HepG2 (cell line): ENCODE measurements around the gene TIRAP. TPM values are rescaled to one million over a fixed set of nuclear protein-coding genes. Genes with fewer than 3 reads are reported as not detected.
A peak's percentile ranks its signal among the peaks of the same experiment; 100 is the strongest.

Source experiments
- CREB1 ChIP-seq, 2 experiments: fragments of 450-650 bp in 1 of 2; IDR thresholded peaks; 2 replicates each; pipeline ENCODE4 v1.6.1; 2016 to 2017; ENCODE audit warnings: control low read depth in 1 of 2, mild to moderate bottlenecking in 1 of 2, missing compliant biosample characterization in 1 of 2, missing genetic modification characterization in 1 of 2
- GTF3A ChIP-seq: sonication (generic); formaldehyde crosslinking; conservative IDR thresholded peaks from 2 replicates; pipeline ENCODE4 v1.4.0; 2020; ENCODE audit warnings: mild to moderate bottlenecking, missing genetic modification reagents
- JARID2 ChIP-seq: sonication (generic); formaldehyde crosslinking; IDR thresholded peaks from 2 replicates; pipeline ENCODE4 v1.8.1; 2023; ENCODE audit warnings: missing genetic modification reagents, inconsistent platforms; ENCODE audit not compliant: insufficient replicate concordance
- MIER3 ChIP-seq: IDR thresholded peaks from 2 replicates; pipeline ENCODE4 v1.6.1; 2016; ENCODE audit warnings: missing compliant biosample characterization, borderline replicate concordance
- SIX4 ChIP-seq: sonication (generic); formaldehyde crosslinking; IDR thresholded peaks from 2 replicates; pipeline ENCODE4 v1.4.0; 2020; ENCODE audit warnings: missing genetic modification reagents
- SMAD3 ChIP-seq: sonication (generic); formaldehyde crosslinking; IDR thresholded peaks from 2 replicates; pipeline ENCODE4 v1.4.0; 2020; ENCODE audit warnings: missing genetic modification reagents
- SMARCC2 ChIP-seq: fragments of 450-650 bp; IDR thresholded peaks from 2 replicates; pipeline ENCODE4 v1.6.1; 2017; ENCODE audit warnings: antibody characterized with exemption, mild to moderate bottlenecking
- SNRNP70 ChIP-seq: fragments of 200-400 bp; formaldehyde crosslinking; IDR thresholded peaks from 2 replicates; pipeline ENCODE4 v1.6.1; 2017; ENCODE audit warnings: mild to moderate bottlenecking, low read depth, low read length, moderate library complexity
- TARDBP ChIP-seq: sonication (generic); formaldehyde crosslinking; IDR thresholded peaks from 2 replicates; pipeline ENCODE4 v1.8.0; 2022; ENCODE audit warnings: mild to moderate bottlenecking, missing genetic modification reagents
- TBX2 ChIP-seq: sonication (generic); formaldehyde crosslinking; IDR thresholded peaks from 2 replicates; pipeline ENCODE4 v1.5.0; 2020; ENCODE audit warnings: missing genetic modification reagents, mild to moderate bottlenecking, borderline replicate concordance
- TRIM24 ChIP-seq: sonication (generic); formaldehyde crosslinking; IDR thresholded peaks from 2 replicates; pipeline ENCODE4 v1.8.0; 2022; ENCODE audit warnings: mild to moderate bottlenecking, missing genetic modification reagents
- TSC22D2 ChIP-seq: sonication (generic); formaldehyde crosslinking; IDR thresholded peaks from 2 replicates; pipeline ENCODE4 v1.5.1; 2020; ENCODE audit warnings: missing genetic modification reagents, mild to moderate bottlenecking, borderline replicate concordance
- ZFP41 ChIP-seq: sonication (generic); formaldehyde crosslinking; IDR thresholded peaks from 2 replicates; pipeline ENCODE4 v1.4.0; 2020; ENCODE audit warnings: mild to moderate bottlenecking, missing genetic modification reagents, borderline replicate concordance
- ZHX1 ChIP-seq: sonication (generic); formaldehyde crosslinking; IDR thresholded peaks from 2 replicates; pipeline ENCODE4 v1.8.1; 2022; ENCODE audit warnings: low read depth, mild to moderate bottlenecking, missing genetic modification reagents
- ZNF124 ChIP-seq: sonication (generic); formaldehyde crosslinking; IDR thresholded peaks from 2 replicates; pipeline ENCODE4 v1.4.0; 2020; ENCODE audit warnings: missing genetic modification reagents
- ZNF138 ChIP-seq: sonication (generic); formaldehyde crosslinking; IDR thresholded peaks from 2 replicates; pipeline ENCODE4 v1.5.0; 2020; ENCODE audit warnings: mild to moderate bottlenecking, low read depth, missing genetic modification reagents
- ZNF207 ChIP-seq: fragments of 450-650 bp; IDR thresholded peaks from 2 replicates; pipeline ENCODE4 v1.6.1; 2016; ENCODE audit warnings: antibody characterized with exemption, borderline replicate concordance
- ZNF598 ChIP-seq: sonication (generic); formaldehyde crosslinking; IDR thresholded peaks from 2 replicates; pipeline ENCODE4 v1.5.1; 2020; ENCODE audit warnings: mild to moderate bottlenecking, missing genetic modification reagents, borderline replicate concordance
- ZNF639 ChIP-seq: conservative IDR thresholded peaks from 2 replicates; pipeline ENCODE4 v1.6.1; 2018; ENCODE audit warnings: missing genetic modification reagents
- ZNF678 ChIP-seq: sonication (generic); formaldehyde crosslinking; IDR thresholded peaks from 2 replicates; pipeline ENCODE4 v1.4.0; 2020; ENCODE audit warnings: mild to moderate bottlenecking, missing genetic modification reagents
- ZNF710 ChIP-seq: sonication (generic); formaldehyde crosslinking; IDR thresholded peaks from 2 replicates; pipeline ENCODE4 v1.5.0; 2020; ENCODE audit warnings: mild to moderate bottlenecking, missing genetic modification reagents, borderline replicate concordance
- ZNF776 ChIP-seq: sonication (generic); formaldehyde crosslinking; IDR thresholded peaks from 2 replicates; pipeline ENCODE4 v1.4.0; 2020; ENCODE audit warnings: mild to moderate bottlenecking, missing genetic modification reagents
- polyA plus RNA-seq, 8 experiments: library from polyadenylated mRNA; depleted of rRNA in 3 of 8; stranded (reverse) in 7 of 8; unstranded in 1 of 8; fragments of >200 nt; fragmentation: Illumina TruSeq in 4 of 8; extraction: Trizol in 4 of 8; gene quantifications; 2 replicates each; pipeline versions ENCODE4 v1.2.1 to v1.2.3, GENCODE V29; 2011 to 2016; ENCODE audit warnings: low read depth in 4 of 8, missing spikeins in 1 of 8, mixed read lengths in 1 of 8; ENCODE audit not compliant: insufficient read depth in 1 of 8
- total RNA-seq, 5 experiments: library from RNA; depleted of rRNA; stranded (reverse); fragments of >200 nt; fragmentation: Illumina TruSeq; extraction: Trizol; gene quantifications; 2 replicates each; pipeline ENCODE4 v1.2.3, GENCODE V29; 2016; ENCODE audit warnings: low read depth in 1 of 5
- TF ChIP-seq, protein P1 (sequence below): fragments of 450-650 bp; IDR thresholded peaks from 2 replicates; pipeline ENCODE4 v1.6.1; 2017

TIRAP gene
- total and polyA plus RNA-seq, 2 of the 13 experiments (the other 11 are each of a cell fraction or from before 2014, with no cell fraction given), result 5.4 to 5.7 TPM

GRCh38 chr11:126282736-126283591 is at the start of gene TIRAP (continued):
- TF ChIP-seq ZNF710 (CRISPR knock-in tag) (no peak), ZNF207 (no peak), SIX4 (CRISPR knock-in tag) (no peak), TRIM24 (CRISPR knock-in tag) (no peak), ZNF639 (no peak), ZHX1 (CRISPR knock-in tag) (no peak), TARDBP (no peak), ZNF678 (CRISPR knock-in tag) (no peak), ZNF776 (no peak), ZNF598 (CRISPR knock-in tag) (no peak; the same call in 1 of the 2 replicates), GTF3A (CRISPR knock-in tag) (no peak), JARID2 (no peak), MIER3 (CRISPR knock-in tag) (peak; percentile 33; the same call in 1 of the 2 replicates), TBX2 (no peak; the same call in 1 of the 2 replicates), ZNF138 (CRISPR knock-in tag) (0 out of 2 replicates have a peak, but pooled peaks have one; percentile 48), ZFP41 (CRISPR knock-in tag) (no peak), SMAD3 (no peak), ZNF124 (no peak), SNRNP70 (no peak), TSC22D2 (no peak), CREB1 (IDR thresholded peaks at IDR 0.05) (no peak), CREB1 (CRISPR knock-in tag; IDR thresholded peaks at IDR 0.05) (no peak), SMARCC2 (no peak)
- TF ChIP-seq, protein P1, sequence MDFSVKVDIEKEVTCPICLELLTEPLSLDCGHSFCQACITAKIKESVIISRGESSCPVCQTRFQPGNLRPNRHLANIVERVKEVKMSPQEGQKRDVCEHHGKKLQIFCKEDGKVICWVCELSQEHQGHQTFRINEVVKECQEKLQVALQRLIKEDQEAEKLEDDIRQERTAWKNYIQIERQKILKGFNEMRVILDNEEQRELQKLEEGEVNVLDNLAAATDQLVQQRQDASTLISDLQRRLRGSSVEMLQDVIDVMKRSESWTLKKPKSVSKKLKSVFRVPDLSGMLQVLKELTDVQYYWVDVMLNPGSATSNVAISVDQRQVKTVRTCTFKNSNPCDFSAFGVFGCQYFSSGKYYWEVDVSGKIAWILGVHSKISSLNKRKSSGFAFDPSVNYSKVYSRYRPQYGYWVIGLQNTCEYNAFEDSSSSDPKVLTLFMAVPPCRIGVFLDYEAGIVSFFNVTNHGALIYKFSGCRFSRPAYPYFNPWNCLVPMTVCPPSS, result no peak
